Keratinocyte (primary cell): ENCODE results near the gene TBC1D25. TPM values are rescaled to one million over a fixed set of nuclear protein-coding genes. Genes with fewer than 3 reads are reported as not detected.

Experiments
- DNase-seq: peaks from one replicate; pipeline ENCODE4 v3.0.0-alpha.2; 2011; ENCODE audit warnings: low read depth, missing footprints, low spot score
- FAIRE-seq: peaks from 2 replicates; lab custom pipeline; 2011; peaks lifted over from hg19 to GRCh38; lab: Jason Lieb, UNC
- H2AFZ ChIP-seq: 2 replicates; pipeline ENCODE4 v1.6.0; 2012; ENCODE audit warnings: low read length, control low read depth, inconsistent platforms; ENCODE audit not compliant: control insufficient read depth
- H3K27ac ChIP-seq: 2 replicates; pipeline ENCODE4 v1.5.1; 2011; ENCODE audit warnings: low read length; ENCODE audit not compliant: control insufficient read depth, insufficient read depth
- H3K27me3 ChIP-seq: 3 replicates; pipeline ENCODE4 v1.6.0; 2011; ENCODE audit warnings: low read length; ENCODE audit not compliant: control insufficient read depth, insufficient read depth; ENCODE audit errors: extremely low read depth
- H3K36me3 ChIP-seq, 2 experiments: 2 replicates in 1 of 2; 3 replicates in 1 of 2; pipeline ENCODE4 v1.5.1; 2011; ENCODE audit warnings: low read length in 2 of 2, mild to moderate bottlenecking in 1 of 2; ENCODE audit not compliant: control insufficient read depth in 2 of 2, insufficient read depth in 2 of 2; ENCODE audit errors: extremely low read depth in 1 of 2
- H3K4me1 ChIP-seq: 3 replicates; pipeline ENCODE4 v1.5.1; 2011; ENCODE audit warnings: low read length; ENCODE audit not compliant: control insufficient read depth, insufficient read depth; ENCODE audit errors: extremely low read depth
- H3K4me2 ChIP-seq: 3 replicates; pipeline ENCODE4 v1.6.0; 2011; ENCODE audit warnings: low read depth, low read length; ENCODE audit not compliant: control insufficient read depth, insufficient read depth; ENCODE audit errors: extremely low read depth
- H3K4me3 ChIP-seq, 3 experiments: fragments of 200-600 bp in 1 of 3; sonication (generic) in 1 of 3; 2 replicates in 2 of 3; 3 replicates in 1 of 3; pipeline ENCODE4 v1.5.1; 2011 to 2016; ENCODE audit warnings: low read length in 3 of 3, mild to moderate bottlenecking in 3 of 3, control low read depth in 2 of 3, inconsistent platforms in 1 of 3, low read depth in 1 of 3, mixed read lengths in 1 of 3, mixed run types in 1 of 3, moderate library complexity in 1 of 3; ENCODE audit not compliant: control insufficient read depth in 2 of 3, insufficient read depth in 2 of 3; ENCODE audit errors: extremely low read depth in 1 of 3
- H3K79me2 ChIP-seq: 2 replicates; pipeline ENCODE4 v1.6.0; 2012; ENCODE audit warnings: low read length; ENCODE audit not compliant: control insufficient read depth, insufficient read depth
- H3K9ac ChIP-seq: 3 replicates; pipeline ENCODE4 v1.6.0; 2011; ENCODE audit warnings: low read length; ENCODE audit not compliant: control insufficient read depth, insufficient read depth; ENCODE audit errors: extremely low read depth
- H3K9me1 ChIP-seq: 3 replicates; pipeline ENCODE4 v1.6.0; 2011; ENCODE audit warnings: low read length; ENCODE audit not compliant: control insufficient read depth, insufficient read depth; ENCODE audit errors: extremely low read depth
- H3K9me3 ChIP-seq: 2 replicates; pipeline ENCODE4 v1.5.1; 2012; ENCODE audit warnings: low read depth, low read length; ENCODE audit not compliant: control insufficient read depth
- H4K20me1 ChIP-seq: 3 replicates; pipeline ENCODE4 v1.6.0; 2011; ENCODE audit warnings: low read length; ENCODE audit not compliant: control insufficient read depth, insufficient read depth; ENCODE audit errors: extremely low read depth
- CTCF ChIP-seq, 3 experiments: IDR thresholded peaks in 1 of 3; conservative IDR thresholded peaks in 1 of 3; optimal IDR thresholded peaks in 1 of 3; 2 replicates in 2 of 3; 3 replicates in 1 of 3; pipeline versions ENCODE3 to v1.5.1; 2011; ENCODE audit warnings: low read length in 3 of 3, mild to moderate bottlenecking in 3 of 3, moderate library complexity in 2 of 3, control low read depth in 1 of 3, inconsistent platforms in 1 of 3; ENCODE audit not compliant: insufficient read depth in 2 of 3; ENCODE audit errors: extremely low read depth in 1 of 3
- EZH2 ChIP-seq: IDR thresholded peaks from one replicate; pipeline ENCODE4 v1.6.1; 2012; ENCODE audit warnings: inconsistent platforms, mild to moderate bottlenecking, low read length, moderate library complexity
- dilution Hi-C: fragments of 300-500 bp; cut with MboI; formaldehyde crosslinking; loops from one replicate; pipeline ENCODE4 v1.7.0; 2020; ENCODE audit warnings: low sequenced_read_pairs; ENCODE audit not compliant: extremely low pct_ligation_motif_present
- polyA plus RNA-seq, 5 experiments: library from polyadenylated mRNA; depleted of rRNA in 3 of 5; stranded (reverse) in 3 of 5; stranded (forward) in 1 of 5; unstranded in 1 of 5; fragments of >200 nt; gene quantifications; 1 replicate in 1 of 5; 2 replicates in 3 of 5; 3 replicates in 1 of 5; pipeline versions ENCODE4 v1.2.1 to v1.2.3, GENCODE V29; 2011 to 2012; ENCODE audit warnings: missing spikeins in 2 of 5, low read depth in 1 of 5, low replicate concordance in 1 of 5

The TBC1D25 gene
- polyA plus RNA-seq, 1 donor (not counting 4 experiments of a cell fraction or from before 2014, with no cell fraction given): 9.2 TPM

- peak within 1 kb of the TSS; percentile 66 for H3K27ac ChIP-seq
These were observed 30.9 kb upstream of the TBC1D25 start, which contains the start of gene PORCN for GRCh38 chrX:48508400-48509244. PORCN (plus strand) TSS chrX:48508992; CDS start chrX:48509821, 829 bp downstream.

GRCh38 chrX:48509245-48509590 is 30.3 kb upstream of the TBC1D25 start:
- Histone ChIP-seq H3K79me2 (peaks cover 17% of the 10 kb centered on the region), H3K4me1 (peaks cover 9% of the 10 kb centered on the region), H3K9me3 (peaks cover 4% of the 10 kb centered on the region), H4K20me1 (no peaks in the 10 kb centered on the region), H2AFZ (peak overlapping the region; percentile 59), H3K9ac (peak overlapping the region; percentile 70), H3K36me3 (peaks cover 3 to 4% of the 10 kb centered on the region in 2 experiments), H3K4me2 (peak overlapping the region; percentile 65), H3K4me3 (peak overlapping the region; percentile 55 to 63 (median 56)), H3K27ac (peak overlapping the region; percentile 66), H3K27me3 (no peaks in the 10 kb centered on the region), H3K9me1 (no peaks in the 10 kb centered on the region)
- no peak for TF ChIP-seq EZH2
- TF ChIP-seq CTCF (optimal IDR thresholded peaks at IDR 0.05 in 1 of 3, IDR thresholded peaks at IDR 0.05 in 1 of 3, conservative IDR thresholded peaks at IDR 0.05 in 1 of 3; ENCODE audit: extremely low read depth in 1 of 3, insufficient read depth in 2 of 3, low read length in 3 of 3): no peak
- dilution Hi-C loops: no loop called here
- no peak for FAIRE-seq
- no peak for DNase-seq

More at GRCh38 chrX:48508400-48509244, 30.9 kb upstream of the TBC1D25 start, which contains the start of gene PORCN:
- no peak for TF ChIP-seq CTCF (optimal IDR thresholded peaks at IDR 0.05 in 1 of 3, IDR thresholded peaks at IDR 0.05 in 1 of 3, conservative IDR thresholded peaks at IDR 0.05 in 1 of 3; ENCODE audit: extremely low read depth in 1 of 3, insufficient read depth in 2 of 3, low read length in 3 of 3)
- TF ChIP-seq EZH2: no peak
- Histone ChIP-seq H4K20me1 (no peaks in the 10 kb centered on the region), H3K27me3 (no peaks in the 10 kb centered on the region), H3K9me3 (peaks cover 4% of the 10 kb centered on the region), H2AFZ (peak within 1 kb of the TSS; percentile 59), H3K9ac (peak within 1 kb of the TSS; percentile 70), H3K4me1 (peaks cover 7% of the 10 kb centered on the region), H3K36me3 (peaks cover 3 to 4% of the 10 kb centered on the region in 2 experiments), H3K79me2 (peaks cover 17% of the 10 kb centered on the region), H3K4me3 (peak within 1 kb of the TSS; percentile 55 to 74 (median 56)), H3K9me1 (no peaks in the 10 kb centered on the region), H3K4me2 (peak within 1 kb of the TSS; percentile 66)
- dilution Hi-C loops: no loop called here
- FAIRE-seq: no peak
- no peak for DNase-seq
